Hindlimb muscle (tissue), 1 donor: ENCODE data around the gene ABO. TPM values are rescaled to one million over a fixed set of nuclear protein-coding genes. Genes with fewer than 3 reads are reported as not detected.
A peak's percentile ranks its signal among the peaks of the same experiment; 100 is the strongest.
"Not testable (repeated sequence)": the region's sequence is repeated elsewhere in the genome, so short reads cannot be mapped to it uniquely, and the experiment has no call there.

Source experiments
- DNase-seq: peaks from one replicate; pipeline ENCODE4 v3.0.0-alpha.2; 2013
- polyA plus RNA-seq: library from polyadenylated mRNA; unstranded; fragments of 120-200 nt; gene quantifications from one replicate; pipeline ENCODE4 v1.2.1, GENCODE V29; 2013; ENCODE audit not compliant: insufficient read length

Gene ABO
- 4.5 TPM for polyA plus RNA-seq

- peak; percentile 46 for DNase-seq
Observed at GRCh38 chr9:133275105-133276000, at the start of gene ABO. TSS of gene ABO (minus strand) at chr9:133275201.

- no peak for DNase-seq
Observed at GRCh38 chr9:133323991-133324703, 49.1 kb upstream of the ABO start.

DNA sequence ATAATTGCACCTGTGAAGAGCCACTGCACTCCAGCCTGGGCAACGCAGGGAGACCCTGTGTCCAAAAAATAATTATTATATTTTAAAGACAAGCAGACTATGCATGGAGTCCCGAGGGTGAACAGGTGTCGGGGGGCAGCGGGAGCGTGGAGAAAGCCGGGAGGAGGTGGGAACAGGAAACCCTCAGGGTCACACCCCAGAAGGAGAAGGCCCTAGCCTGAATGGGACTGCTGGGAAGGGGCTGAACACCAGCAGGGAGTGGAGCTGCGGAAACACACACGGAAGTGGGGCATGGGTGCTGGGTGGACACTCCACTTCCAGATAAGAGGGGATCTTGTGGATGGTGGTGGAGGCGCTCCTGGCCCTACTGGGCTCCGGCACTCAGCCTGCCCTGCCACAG is 48.2 kb upstream of the ABO start:
- no peak for DNase-seq

DNA sequence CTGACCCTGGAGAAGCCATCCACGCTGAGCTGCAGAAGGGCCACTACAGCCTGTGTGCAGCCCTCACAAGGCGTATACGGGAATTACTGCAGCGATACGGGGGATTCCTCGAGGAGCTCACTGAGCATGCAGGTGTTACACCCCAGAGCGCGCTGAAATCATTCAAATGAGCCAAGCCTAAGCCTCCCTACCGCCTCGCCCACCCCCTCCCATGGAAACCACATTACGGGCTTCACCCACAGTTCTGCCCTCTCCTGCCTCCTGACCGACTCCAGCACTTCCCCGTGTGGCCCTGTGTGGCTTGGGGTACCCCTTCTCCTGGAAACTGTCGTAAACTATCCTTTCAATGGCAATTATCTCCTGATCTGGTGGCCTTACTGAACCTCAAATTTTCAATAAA is 47.7 kb upstream of the ABO start:
- DNase-seq = no peak

DNA sequence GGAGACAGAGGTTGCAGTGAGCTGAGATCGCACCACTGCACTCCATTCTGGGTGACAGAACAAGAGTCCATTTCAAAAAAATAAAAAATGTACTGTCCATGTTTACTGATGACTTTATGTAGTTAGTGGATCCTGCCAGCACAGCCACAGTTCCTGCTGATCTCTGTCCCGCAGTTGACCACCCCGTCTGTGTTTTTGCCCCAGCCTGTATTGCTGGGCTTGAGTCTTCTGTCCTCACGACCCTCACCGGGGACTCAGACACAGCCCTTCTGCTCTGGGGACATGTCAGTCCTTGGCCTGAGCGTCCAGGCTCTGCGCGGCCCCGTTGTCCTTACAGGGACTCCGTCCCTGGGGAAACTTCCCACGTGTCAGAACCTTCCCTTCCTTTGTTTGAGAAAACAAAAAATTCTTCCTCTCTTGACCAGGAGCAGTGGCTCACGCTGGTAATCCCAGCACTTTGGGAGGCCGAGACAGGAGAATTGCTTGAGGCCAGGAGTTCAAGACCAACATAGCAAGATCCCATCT is 46.5 kb upstream of the ABO start:
- no peak for DNase-seq

- no peak for DNase-seq
Observed at GRCh38 chr9:133320421-133320881, 45.5 kb upstream of the ABO start.

DNA sequence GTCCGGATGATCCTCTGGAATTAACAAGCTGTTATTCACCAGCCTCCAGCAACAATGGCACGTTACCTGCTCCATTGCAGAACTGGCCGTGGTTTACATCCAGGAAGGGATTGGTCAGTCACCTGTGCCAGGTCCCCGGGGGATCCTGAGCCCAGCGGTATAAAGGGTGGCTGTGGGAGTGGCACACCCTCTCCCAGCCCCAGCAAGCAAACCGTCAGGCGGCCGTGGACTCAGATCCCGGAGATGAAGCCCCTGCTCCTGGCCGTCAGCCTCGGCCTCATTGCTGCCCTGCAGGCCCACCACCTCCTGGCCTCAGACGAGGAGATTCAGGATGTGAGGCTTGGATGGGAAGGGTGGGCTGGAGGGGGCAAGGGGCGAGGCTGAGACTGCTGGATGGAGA is 42.5 kb upstream of the ABO start:
- not testable (repeated sequence) for DNase-seq

DNA sequence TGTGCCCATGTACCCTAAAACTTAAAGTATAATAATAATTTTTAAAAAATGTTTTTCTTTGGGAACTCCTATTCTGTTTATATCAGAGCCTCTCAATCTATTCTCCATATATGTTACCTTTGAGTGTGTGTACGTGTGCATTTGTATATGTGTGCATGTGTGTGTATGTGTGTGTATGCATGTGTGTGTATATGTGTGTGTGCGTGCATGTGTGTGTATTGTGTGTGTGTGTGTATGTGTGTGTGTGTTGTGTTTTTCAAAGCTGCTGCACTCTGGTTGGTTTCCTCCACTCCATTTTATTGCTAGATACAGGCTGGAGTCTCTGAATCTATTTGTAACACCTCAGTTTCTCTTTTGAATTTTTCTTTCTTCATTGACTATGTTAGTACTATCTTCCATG is 41.0 kb upstream of the ABO start:
- no peak for DNase-seq

GRCh38 chr9:133309608-133310007 is 34.6 kb upstream of the ABO start:
- DNase-seq = no peak

- DNase-seq = no peak
Observed at GRCh38 chr9:133307301-133307700, 32.3 kb upstream of the ABO start.

- peak; percentile 51 for DNase-seq
Observed at GRCh38 chr9:133306242-133307204, 31.5 kb upstream of the ABO start.

DNA sequence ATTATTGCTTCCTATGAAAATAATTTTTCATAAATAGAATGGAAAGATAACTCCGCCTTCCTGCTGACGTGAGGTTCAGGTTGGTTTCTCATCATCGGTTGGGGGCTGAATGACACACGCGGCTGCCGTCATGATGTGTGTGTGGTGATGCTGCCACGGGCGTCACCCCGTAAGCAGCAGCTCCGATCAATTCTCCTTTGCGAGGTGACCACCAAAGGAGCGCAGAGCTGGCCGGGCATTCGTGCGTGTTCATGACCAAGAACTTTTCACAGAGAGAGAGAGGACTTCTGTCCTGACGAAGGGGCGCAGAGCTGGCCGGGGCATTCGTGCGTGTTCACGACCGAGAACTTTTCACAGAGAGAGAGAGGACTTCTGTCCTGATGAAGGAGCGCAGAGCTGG is 30.7 kb upstream of the ABO start:
- no peak for DNase-seq

GRCh38 chr9:133304477-133305377 is 29.7 kb upstream of the ABO start:
- DNase-seq = no peak

DNA sequence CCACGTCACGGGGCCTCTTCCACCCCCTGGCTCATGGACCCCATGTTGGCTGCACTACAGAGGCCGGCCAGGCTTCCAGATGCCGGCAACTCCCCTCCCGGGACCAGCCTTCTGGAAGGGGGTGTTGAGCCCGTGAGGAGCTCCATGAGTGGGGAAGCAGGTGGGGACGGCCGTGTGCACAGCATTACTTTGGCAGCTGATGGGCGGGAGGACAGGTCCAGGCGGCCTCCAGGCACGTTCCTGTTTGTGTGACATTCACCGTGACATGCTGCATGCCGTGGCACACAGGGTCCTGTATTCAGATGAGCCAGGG is 29.1 kb upstream of the ABO start:
- DNase-seq = no peak

DNA sequence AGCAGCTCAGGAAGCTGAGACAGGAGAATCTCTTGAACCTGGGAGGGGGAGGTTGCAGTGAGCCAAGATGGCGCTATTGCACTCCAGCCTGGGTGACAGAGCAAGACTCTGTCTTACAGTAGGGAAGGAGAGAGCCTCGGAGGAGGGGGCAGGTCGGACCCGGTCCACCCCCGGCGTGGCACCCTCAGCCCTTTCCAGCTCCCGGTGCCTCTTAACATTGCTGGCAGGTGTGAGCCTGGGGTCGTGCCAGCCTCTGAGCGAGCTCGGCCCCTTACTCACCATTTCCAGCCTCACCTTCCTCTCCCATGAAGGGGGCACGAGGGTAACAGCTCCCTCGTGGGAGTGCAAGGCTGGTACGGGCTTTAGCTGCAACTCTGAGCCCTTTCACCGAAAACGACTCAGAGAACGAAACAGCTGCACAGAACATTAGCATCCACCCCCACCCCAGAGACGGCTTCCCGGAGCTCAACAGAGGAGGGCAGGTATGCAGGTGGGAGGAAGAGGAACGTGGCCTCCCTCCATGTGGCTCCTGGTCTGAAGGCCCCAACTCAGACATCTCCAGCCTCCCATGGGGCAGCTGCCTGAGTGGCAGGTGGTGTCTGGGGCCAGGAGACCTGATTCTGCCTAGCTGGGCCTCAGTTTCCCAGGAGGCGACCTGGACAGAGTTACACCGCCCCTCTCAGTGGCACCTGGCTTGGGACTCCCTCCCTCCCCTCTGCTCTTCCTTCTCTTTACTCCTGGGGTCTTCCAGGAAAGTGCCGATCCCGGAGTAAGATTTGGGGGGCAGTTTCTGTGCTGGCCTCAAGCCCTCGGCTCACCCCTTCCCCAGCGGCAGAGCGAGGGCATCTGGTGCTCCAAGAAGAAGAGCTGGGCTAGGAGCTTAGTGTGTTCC is 28.5 kb upstream of the ABO start:
- no peak for DNase-seq

- DNase-seq = no peak
Observed at GRCh38 chr9:133301253-133302230, 26.5 kb upstream of the ABO start.

- DNase-seq = not testable (repeated sequence)
Observed at GRCh38 chr9:133299996-133300395, 25.0 kb upstream of the ABO start.

GRCh38 chr9:133294257-133294656 is 19.3 kb upstream of the ABO start:
- no peak for DNase-seq

DNA sequence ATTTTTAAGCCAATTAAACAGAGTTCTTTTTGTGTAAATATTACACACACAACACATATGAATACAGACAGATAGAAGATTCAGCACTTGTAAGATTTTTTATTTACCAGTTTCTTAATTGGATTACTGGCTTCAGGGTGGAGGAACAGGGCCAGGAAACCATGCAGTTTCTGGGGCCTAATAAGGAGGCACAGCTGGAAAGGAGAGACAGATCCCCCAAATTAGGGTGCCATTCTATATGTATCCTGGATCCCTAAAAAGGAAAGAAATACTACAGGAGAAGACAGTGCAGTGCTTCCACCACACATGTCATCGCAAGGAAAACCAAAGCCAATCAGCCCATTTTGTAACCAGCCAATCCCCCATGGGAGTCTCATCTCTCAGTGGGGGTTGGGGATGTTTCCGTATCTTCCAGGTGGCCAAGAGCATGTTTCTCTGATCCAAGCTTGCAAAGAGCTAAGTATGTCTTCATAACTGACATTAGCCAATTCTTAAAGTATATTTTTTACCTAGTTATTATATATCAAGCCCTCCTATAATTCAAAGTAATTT is 15.8 kb upstream of the ABO start:
- no peak for DNase-seq
